ENCODE measurements around the gene LFNG.
A peak's percentile ranks its signal among the peaks of the same experiment; 100 is the strongest.

LFNG gene

DNA sequence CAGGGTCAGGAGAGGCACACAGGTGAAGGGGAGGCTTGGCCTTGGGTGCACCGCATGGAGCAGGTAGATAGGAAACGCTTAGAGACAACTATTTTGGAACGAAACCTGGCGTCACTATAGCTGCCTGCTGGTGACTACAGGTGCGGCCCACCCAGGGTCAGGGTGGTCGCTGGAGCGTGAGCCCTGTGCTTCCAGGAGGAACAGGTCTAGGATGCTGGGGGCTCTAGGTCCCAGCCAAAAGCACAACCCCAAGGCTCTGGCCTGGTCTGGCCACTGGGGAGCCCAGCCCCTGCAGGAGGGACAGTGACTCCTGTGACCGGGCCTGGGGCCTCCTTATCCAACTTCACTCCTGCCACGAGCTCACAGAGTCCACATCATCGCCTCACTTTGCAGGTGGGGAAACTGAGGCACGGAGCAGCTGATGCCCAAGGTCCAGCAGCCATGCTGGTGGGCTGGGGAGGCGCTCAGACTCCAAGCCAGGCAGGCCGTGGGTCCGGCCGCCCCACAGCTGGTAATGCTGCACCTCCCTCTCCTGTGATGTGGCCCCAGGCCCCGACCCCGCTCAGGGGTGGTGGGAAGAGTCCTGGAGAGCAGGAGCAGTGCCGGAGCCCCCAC, 9.0 kb downstream of the LFNG start:
- peak overlapping the region; percentile 75 for H2BK15ac ChIP-seq (ENCODE audit: low read length)
- H3K27ac ChIP-seq (replicated peaks; ENCODE audit: low read length) = peak overlapping the region; percentile 17
- no peak overlapping the region for H4K8ac ChIP-seq (ENCODE audit: low read depth, low read length)
- WGBS, 2 donors (ENCODE audit: extremely low coverage in 2 of 2, insufficient read length in 2 of 2, insufficient replicate concordance in 1 of 2) = no CpG with 5 or more reads among the region's 18 CpGs
- no peak overlapping the region for H3K4me3 ChIP-seq (ENCODE audit: low read length in 2 of 2)
- peak overlapping the region; percentile 51 for H3K18ac ChIP-seq (ENCODE audit: low read length)
- peak overlapping the region; percentile 60 for H3K9ac ChIP-seq (ENCODE audit: low read depth, low read length, poor library complexity)
- H3K4me1 ChIP-seq (ENCODE audit: control insufficient read depth in 2 of 2, insufficient read depth in 1 of 2, low read depth in 1 of 2, low read length in 2 of 2) = peaks cover 46 to 48% of the 10 kb centered on the region in 2 donors
- no peak overlapping the region for H4K91ac ChIP-seq (ENCODE audit: low read depth, low read length, poor library complexity)
- no peak overlapping the region for H2AFZ ChIP-seq (ENCODE audit: low read length)
- no peaks in the 10 kb centered on the region for H3K27me3 ChIP-seq (ENCODE audit: control insufficient read depth in 3 of 3, insufficient read depth in 3 of 3, low read depth in 1 of 3, low read length in 3 of 3)
- peak overlapping the region; percentile 80 for H3K23ac ChIP-seq (ENCODE audit: low read depth, low read length, poor library complexity)
- H3K36me3 ChIP-seq (replicated peaks in 1 of 2; ENCODE audit: control insufficient read depth in 2 of 2, insufficient read depth in 2 of 2, low read length in 2 of 2) = peaks cover 42 to 46% of the 10 kb centered on the region in 2 donors
- peaks cover 28% of the 10 kb centered on the region for H3K79me1 ChIP-seq (ENCODE audit: low read depth, low read length)
- DNase-seq (ENCODE audit: low spot score) = no peak
- H2BK120ac ChIP-seq (ENCODE audit: low read depth, low read length) = no peak overlapping the region
- H3K14ac ChIP-seq (ENCODE audit: low read length) = no peak overlapping the region
- peak overlapping the region; percentile 68 for H2AK5ac ChIP-seq (ENCODE audit: low read depth, low read length)
- peak overlapping the region; percentile 42 for H2BK5ac ChIP-seq (ENCODE audit: low read length)
- no peaks in the 10 kb centered on the region for H3K9me3 ChIP-seq (replicated peaks in 1 of 2; ENCODE audit: control insufficient read depth in 2 of 2, insufficient read depth in 1 of 2, low read depth in 1 of 2, low read length in 2 of 2)
- no peak overlapping the region for H2BK12ac ChIP-seq (ENCODE audit: low read length)
- H3K4ac ChIP-seq (ENCODE audit: low read length) = no peak overlapping the region
- no peak overlapping the region for H3K4me2 ChIP-seq (ENCODE audit: insufficient read depth, low read length, poor library complexity, severe bottlenecking)

DNA sequence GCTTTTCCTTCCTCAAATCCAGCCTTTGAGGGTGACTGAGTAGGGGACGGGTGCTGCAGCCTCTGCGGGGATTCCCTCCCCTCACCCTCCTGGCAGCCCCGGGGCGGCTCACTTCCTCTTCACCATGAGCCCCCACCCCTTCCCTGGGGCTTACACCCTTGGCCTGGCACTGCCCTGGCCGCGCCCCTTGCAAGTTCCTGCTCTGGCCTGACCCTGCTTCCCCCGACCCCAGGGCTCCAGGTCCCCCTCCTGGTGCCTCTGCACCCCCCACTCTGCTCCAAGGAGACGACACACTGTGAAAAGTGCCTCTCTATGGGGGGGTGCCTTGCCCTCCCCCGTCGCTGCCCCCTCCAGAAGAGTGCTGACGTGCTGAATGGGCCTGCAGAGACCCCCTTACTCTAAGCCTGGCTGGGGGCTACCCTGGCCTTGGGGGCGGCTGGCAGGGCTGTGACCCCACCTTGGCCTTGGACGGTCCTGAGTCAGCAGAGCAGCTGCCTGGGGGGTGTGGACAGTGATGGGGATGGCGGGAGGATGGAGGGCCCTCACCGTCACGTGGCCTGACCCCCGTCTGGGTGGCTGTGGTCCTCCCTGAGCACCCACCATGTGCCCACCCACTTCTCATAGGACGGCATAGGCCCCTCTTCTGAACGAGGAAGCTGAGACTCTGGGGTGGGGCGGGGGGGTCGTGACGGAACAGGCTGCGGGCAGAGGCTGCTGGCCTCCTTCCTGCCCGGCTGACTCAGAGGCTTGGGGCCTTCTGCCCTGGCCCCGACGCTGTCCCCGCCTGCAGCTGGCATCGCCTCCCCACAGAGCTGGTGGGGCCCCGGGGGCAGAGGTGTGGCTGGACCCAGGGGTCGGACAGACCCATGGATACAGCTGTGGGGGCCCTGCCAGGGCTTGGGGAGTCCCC, 9.8 kb downstream of the LFNG start:
- H4K91ac ChIP-seq (ENCODE audit: low read depth, low read length, poor library complexity) = peak overlapping the region; percentile 53
- H2AK5ac ChIP-seq (ENCODE audit: low read depth, low read length) = peak overlapping the region; percentile 68
- H3K4me1 ChIP-seq (ENCODE audit: control insufficient read depth in 2 of 2, insufficient read depth in 1 of 2, low read depth in 1 of 2, low read length in 2 of 2) = peaks cover 39 to 44% of the 10 kb centered on the region in 2 donors
- H2BK120ac ChIP-seq (ENCODE audit: low read depth, low read length) = no peak overlapping the region
- no peaks in the 10 kb centered on the region for H3K9me3 ChIP-seq (replicated peaks in 1 of 2; ENCODE audit: control insufficient read depth in 2 of 2, insufficient read depth in 1 of 2, low read depth in 1 of 2, low read length in 2 of 2)
- H3K14ac ChIP-seq (ENCODE audit: low read length) = peak overlapping the region; percentile 47
- peak overlapping the region; percentile 4 for H4K8ac ChIP-seq (ENCODE audit: low read depth, low read length)
- no peak overlapping the region for H3K4ac ChIP-seq (ENCODE audit: low read length)
- peaks cover 42 to 46% of the 10 kb centered on the region in 2 donors for H3K36me3 ChIP-seq (replicated peaks in 1 of 2; ENCODE audit: control insufficient read depth in 2 of 2, insufficient read depth in 2 of 2, low read length in 2 of 2)
- peak overlapping the region; percentile 75 for H2BK15ac ChIP-seq (ENCODE audit: low read length)
- DNase-seq (ENCODE audit: low spot score) = no peak
- H2BK12ac ChIP-seq (ENCODE audit: low read length) = no peak overlapping the region
- H3K79me1 ChIP-seq (ENCODE audit: low read depth, low read length) = peaks cover 28% of the 10 kb centered on the region
- H3K27ac ChIP-seq (replicated peaks; ENCODE audit: low read length) = peak overlapping the region; percentile 46
- no peaks in the 10 kb centered on the region for H3K27me3 ChIP-seq (ENCODE audit: control insufficient read depth in 3 of 3, insufficient read depth in 3 of 3, low read depth in 1 of 3, low read length in 3 of 3)
- H2AFZ ChIP-seq (ENCODE audit: low read length) = no peak overlapping the region
- no peak overlapping the region for H3K9ac ChIP-seq (ENCODE audit: low read depth, low read length, poor library complexity)
- no CpG with 5 or more reads among the region's 30 CpGs for WGBS, 2 donors (ENCODE audit: extremely low coverage in 2 of 2, insufficient read length in 2 of 2, insufficient replicate concordance in 1 of 2)
- peak overlapping the region; percentile 80 for H3K18ac ChIP-seq (ENCODE audit: low read length)
- no peak overlapping the region for H3K4me2 ChIP-seq (ENCODE audit: insufficient read depth, low read length, poor library complexity, severe bottlenecking)
- peak overlapping the region; percentile 42 for H2BK5ac ChIP-seq (ENCODE audit: low read length)
- no peak overlapping the region for H3K4me3 ChIP-seq (ENCODE audit: low read length in 2 of 2)
- peak overlapping the region; percentile 80 for H3K23ac ChIP-seq (ENCODE audit: low read depth, low read length, poor library complexity)

DNA sequence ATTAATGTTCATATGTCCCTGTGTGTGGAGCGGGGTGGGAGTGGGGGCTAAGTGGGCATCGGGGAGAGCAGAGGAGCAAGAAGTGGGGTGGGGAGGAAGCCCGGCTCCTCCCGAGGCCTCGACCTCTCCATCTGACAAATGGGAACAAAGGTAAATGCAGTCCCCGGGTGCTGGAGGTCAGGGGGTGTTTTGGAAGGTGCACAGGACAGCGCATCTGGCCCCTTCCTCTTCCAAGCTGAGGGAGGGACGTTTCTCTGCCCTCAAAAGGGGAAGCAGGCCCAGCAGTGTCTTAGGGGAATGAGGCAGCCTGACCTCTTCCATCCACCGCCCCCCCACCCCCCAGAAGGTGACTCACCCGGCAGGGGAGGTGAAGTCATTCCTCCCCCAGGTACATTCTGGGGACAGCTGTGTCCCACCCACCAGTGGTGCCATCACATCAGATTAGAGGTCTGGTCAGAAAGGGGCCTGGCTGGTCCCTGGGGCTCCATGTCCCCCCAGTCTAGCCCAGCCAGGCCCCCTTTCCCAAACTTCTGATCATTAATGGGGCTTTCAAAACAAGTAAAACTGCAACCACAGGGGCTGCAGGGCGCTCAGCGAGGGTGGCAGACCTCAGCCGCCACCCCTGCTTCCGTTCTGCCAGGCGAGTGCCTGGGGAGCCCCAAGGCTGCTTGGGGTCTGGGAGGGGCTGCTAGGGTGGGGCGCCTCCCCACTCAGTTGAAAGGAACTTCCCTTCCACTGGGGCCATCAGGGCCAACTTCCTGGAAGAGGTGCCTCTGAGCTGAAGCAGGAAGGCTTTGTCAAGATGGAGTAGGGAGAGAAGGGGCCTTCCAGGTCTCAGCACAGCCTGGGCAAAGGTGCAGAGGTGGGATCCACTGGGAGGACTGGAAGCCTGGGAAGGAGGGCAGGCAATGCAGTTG, 10.8 kb downstream of the LFNG start:
- Histone ChIP-seq H3K4ac (ENCODE audit: low read length) (no peak overlapping the region), H3K9ac (ENCODE audit: low read depth, low read length, poor library complexity) (no peak overlapping the region), H2AK5ac (ENCODE audit: low read depth, low read length) (no peak overlapping the region), H3K4me1 (ENCODE audit: control insufficient read depth in 2 of 2, insufficient read depth in 1 of 2, low read depth in 1 of 2, low read length in 2 of 2) (peaks cover 31 to 39% of the 10 kb centered on the region in 2 donors), H3K4me3 (ENCODE audit: low read length in 2 of 2) (no peak overlapping the region), H3K18ac (ENCODE audit: low read length) (peak overlapping the region; percentile 50), H3K9me3 (replicated peaks in 1 of 2; ENCODE audit: control insufficient read depth in 2 of 2, insufficient read depth in 1 of 2, low read depth in 1 of 2, low read length in 2 of 2) (no peaks in the 10 kb centered on the region), H4K91ac (ENCODE audit: low read depth, low read length, poor library complexity) (no peak overlapping the region), H3K36me3 (replicated peaks in 1 of 2; ENCODE audit: control insufficient read depth in 2 of 2, insufficient read depth in 2 of 2, low read length in 2 of 2) (peaks cover 41 to 42% of the 10 kb centered on the region in 2 donors), H2BK120ac (ENCODE audit: low read depth, low read length) (no peak overlapping the region), H3K4me2 (ENCODE audit: insufficient read depth, low read length, poor library complexity, severe bottlenecking) (no peak overlapping the region), H3K23ac (ENCODE audit: low read depth, low read length, poor library complexity) (no peak overlapping the region), H3K27me3 (ENCODE audit: control insufficient read depth in 3 of 3, insufficient read depth in 3 of 3, low read depth in 1 of 3, low read length in 3 of 3) (no peaks in the 10 kb centered on the region), H3K79me1 (ENCODE audit: low read depth, low read length) (peaks cover 26% of the 10 kb centered on the region), H2BK15ac (ENCODE audit: low read length) (no peak overlapping the region), H2AFZ (ENCODE audit: low read length) (no peak overlapping the region), H4K8ac (ENCODE audit: low read depth, low read length) (no peak overlapping the region), H2BK12ac (ENCODE audit: low read length) (no peak overlapping the region), H2BK5ac (ENCODE audit: low read length) (peak overlapping the region; percentile 42), H3K27ac (replicated peaks; ENCODE audit: low read length) (peak overlapping the region; percentile 46), H3K14ac (ENCODE audit: low read length) (peak overlapping the region; percentile 21)
- WGBS, 2 donors (ENCODE audit: extremely low coverage in 2 of 2, insufficient read length in 2 of 2, insufficient replicate concordance in 1 of 2) = no CpG with 5 or more reads among the region's 16 CpGs
- no peak for DNase-seq (ENCODE audit: low spot score)
